Activated T-cell treated with anti-CD3 and anti-CD28 coated beads, Interleukin-2, amount 50 U/mL, for 48 hours (primary cell): ENCODE data around the gene CCDC85C.

Experiments
- DNase-seq, 2 experiments: peaks; one replicate each; pipeline ENCODE4 v3.0.0-alpha.2; 2020

Gene CCDC85C

DNA sequence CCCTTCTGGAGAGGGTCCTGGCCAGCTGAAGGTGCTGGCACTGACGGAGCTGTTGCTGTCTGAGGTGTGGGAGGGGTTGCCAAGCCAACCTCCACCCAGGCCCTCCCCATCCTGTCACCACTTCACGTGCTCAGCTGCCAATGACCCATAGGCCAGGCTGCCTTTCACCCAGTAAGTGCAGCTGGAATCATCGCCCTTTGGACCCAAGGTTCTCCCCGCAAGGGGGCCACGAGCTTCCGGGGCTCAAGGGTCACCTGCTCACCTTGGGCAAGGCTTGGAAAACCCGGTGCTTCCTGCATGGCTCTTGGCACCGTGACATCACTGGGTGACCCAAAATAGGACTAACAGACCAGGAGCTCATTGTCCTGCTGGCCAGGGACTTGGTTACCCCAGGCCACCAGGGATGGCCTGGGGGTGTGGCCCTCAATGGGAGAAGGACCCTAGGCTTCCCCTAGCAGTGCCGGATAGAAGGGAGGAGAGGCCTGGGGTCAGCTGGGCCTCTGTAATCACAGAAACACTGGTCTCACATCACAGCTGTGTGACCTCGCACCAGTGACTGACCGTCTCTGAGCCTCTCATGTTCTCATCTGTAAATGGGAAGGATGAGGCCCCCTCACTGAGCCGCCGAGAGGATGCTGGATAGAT lies 51.3 kb downstream of the CCDC85C start:
- no peak for DNase-seq

- DNase-seq: no peak
These were observed 51.9 kb downstream of the CCDC85C start for GRCh38 chr14:99552021-99552553.

GRCh38 chr14:99551034-99551922 lies 52.7 kb downstream of the CCDC85C start:
- DNase-seq: no peak

- DNase-seq: no peak
These were observed 53.5 kb downstream of the CCDC85C start for GRCh38 chr14:99550387-99550992.

- no peak for DNase-seq
These were observed 54.3 kb downstream of the CCDC85C start for GRCh38 chr14:99549684-99550083.

DNA sequence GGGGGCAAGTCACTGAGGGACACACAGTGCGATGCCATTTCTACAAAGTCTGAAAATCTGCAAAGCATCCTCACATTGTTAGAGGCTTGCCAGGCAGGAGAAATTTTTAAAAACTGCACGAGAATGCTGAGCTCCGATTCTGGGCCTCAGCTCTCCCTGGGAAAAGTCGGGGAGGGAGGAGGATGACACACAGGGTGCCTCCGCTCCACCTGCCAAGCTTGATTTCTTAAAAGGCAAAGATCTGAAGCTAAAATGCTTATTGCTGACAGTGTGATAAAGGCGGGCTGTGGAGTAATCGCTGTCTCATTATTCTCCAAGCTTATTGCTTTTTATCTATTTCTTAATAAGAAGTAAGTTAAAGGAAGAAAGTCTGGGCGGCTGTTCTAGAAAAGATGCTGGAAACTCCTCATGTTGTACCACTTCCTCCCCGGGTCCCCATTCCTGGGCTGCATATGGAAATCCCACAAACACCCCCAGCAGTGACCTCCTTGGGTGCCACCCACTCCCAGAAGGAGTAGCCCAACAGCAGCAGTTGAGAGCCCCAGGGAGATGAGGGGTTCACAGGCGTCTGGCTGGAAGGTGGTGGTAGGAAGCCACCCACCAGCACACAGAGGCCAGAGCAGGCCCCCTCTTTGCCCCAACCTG lies 55.0 kb downstream of the CCDC85C start:
- no peak for DNase-seq

GRCh38 chr14:99548255-99548654 lies 55.8 kb downstream of the CCDC85C start:
- no peak for DNase-seq

DNA sequence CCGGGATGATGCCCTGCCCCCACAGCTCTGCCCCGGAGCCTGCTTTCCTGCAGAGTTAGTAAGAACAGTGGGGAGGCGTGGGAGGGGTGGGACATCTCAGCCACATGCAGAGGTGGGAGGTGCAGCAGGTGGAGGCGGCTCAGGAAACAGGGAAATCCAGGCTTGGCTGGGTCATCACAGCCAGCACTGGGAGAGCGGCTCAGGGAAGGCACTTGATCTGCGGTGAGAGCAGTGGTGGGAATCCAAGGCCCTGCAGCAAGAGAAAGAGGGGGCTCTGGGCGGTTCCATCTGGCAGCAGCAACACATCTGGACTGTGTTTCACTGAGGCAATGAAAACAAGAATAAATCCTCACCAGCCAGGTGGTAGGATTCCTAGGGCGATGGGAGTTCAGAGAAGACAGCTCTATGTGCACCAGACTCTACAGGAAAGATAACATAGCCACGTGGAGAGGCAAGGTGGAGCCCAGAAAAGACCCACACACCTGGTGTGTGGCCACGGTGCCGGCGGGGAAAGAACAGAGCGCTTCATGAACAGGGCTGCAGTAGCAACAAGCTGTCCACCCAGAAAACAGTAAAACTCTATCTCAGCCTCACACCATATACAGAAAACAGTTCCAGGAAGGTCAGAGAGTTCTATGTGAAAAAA lies 57.6 kb downstream of the CCDC85C start:
- DNase-seq: no peak

- no peak for DNase-seq
These were observed 58.4 kb downstream of the CCDC85C start for GRCh38 chr14:99545586-99545985.

- DNase-seq: no peak
These were observed 59.0 kb downstream of the CCDC85C start for GRCh38 chr14:99544991-99545390.

GRCh38 chr14:99543985-99544384 lies 60.0 kb downstream of the CCDC85C start:
- no peak for DNase-seq

- no peak for DNase-seq
These were observed 60.6 kb downstream of the CCDC85C start for GRCh38 chr14:99543370-99543769.

DNA sequence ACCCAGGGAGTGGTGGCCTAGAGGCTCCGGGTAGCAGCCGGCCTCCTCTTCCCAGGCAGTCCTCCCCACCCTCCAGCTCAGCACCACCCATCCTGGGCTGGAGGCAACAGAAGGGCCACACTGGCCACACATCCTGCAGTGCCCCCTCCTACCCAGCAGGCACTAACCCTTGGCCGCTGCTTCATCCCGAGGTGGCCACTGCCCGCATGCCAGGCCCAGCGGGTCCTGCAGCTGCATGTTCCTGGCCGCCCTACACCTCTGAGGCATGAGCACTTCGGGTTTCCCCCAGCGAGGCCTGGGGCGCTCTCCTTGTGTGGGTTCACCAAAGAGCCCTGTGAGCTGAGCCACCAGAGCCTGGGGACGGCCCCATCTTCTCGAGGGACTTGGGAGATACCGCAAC lies 61.4 kb downstream of the CCDC85C start:
- DNase-seq: no peak

GRCh38 chr14:99541677-99542470 lies 62.1 kb downstream of the CCDC85C start:
- DNase-seq: no peak

DNA sequence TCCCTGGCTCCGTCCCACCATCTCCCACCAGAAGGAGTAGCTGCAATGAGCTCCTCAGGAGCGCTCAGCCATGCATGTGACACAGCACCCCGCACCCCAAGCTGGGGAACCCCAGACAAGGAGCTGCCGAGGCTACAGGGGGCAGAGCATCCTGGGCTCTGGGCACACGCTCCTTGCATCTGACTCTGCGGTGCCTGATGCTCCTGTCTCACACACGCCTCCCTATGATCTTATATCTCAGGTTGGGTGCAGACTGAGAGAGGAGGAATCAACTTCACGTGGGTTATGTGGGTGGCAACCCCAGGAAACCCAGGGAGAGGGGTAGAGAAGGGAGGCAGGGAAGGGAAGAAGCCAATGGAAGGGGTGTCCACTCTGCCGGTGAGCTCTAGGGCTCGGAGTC lies 62.8 kb downstream of the CCDC85C start:
- DNase-seq: no peak

DNA sequence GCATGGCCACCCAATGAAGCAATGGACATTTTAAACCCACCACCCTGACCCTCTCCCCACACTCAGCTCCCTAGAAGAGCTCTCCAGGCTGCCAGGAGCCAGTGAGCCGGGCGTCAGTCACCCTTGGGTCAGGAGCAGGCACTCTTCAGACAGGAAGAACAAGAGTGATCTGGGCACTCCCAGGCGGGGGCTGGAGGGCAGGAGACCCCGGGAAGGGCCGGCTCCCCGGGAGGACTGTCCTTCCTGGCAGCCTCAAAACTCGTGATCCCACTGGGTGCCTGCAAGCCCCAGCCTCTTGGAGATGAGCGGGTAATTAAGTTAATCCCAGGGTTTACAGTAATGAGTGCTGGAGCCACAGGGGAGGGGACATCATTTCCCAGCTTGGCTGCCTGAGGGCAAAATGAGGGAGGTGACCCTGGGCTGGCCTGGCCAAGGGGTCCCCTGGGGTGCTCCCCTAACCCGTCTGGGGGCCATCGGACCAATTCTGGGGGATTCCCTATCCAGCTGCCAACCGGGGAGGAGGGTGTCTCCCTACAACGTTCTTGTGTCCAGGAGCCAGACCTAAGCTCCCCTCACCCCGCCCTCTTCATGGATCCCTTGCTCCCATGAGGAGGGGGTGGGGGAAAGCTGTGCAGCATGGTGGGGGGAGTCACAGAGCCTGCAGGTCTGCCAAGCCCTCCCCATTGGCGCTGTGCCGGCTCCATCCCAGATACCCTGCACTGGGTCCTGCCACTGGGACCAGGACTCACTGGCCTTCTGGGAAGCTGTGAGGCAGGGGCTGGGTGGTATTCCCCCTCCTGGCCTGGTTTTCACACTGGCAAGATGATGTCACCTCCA lies 63.6 kb downstream of the CCDC85C start:
- DNase-seq: no peak

GRCh38 chr14:99539491-99539890 lies 64.5 kb downstream of the CCDC85C start:
- DNase-seq: no peak

DNA sequence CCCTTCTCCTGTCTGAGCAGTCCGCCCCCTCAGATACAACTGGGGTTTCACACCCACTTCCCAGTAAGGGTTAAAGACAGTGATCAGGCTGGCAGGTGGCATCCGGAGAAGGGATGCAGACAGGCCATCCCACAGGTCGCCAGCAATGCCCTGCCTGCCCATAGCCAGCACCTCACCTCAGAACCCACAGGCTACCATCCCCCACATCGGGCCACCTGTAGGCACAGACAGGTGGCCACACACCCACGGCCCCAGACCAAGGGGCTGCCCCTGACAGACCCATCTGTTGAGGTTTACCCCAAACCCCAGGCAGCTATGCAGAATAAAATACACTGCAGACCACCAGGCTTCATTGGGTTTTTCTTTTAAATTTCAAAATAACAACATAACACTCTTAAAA lies 65.3 kb downstream of the CCDC85C start:
- no peak for DNase-seq

DNA sequence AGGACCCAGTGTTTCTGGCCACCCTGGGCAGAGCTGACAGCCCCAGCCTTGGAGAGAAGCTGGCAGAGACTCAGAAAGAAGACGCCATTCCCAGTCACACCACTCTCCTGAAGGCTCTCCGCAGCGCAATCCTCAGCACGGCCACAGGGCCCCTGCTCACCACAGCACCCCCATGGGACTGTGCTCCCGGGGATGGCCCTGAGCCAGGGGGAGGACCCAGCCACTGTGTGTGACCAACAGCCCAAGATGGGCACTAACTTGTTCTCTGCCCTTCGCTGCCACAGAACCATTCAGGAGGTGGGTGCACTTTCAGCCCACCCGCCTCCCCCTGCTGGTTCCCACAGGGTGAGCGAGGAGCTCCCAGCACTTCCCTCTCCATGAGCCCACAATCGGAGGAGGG lies 65.7 kb downstream of the CCDC85C start:
- no peak for DNase-seq

- no peak for DNase-seq
These were observed 66.6 kb downstream of the CCDC85C start for GRCh38 chr14:99537399-99537798.
